Measurements from ENCODE around the gene KCNG2. TPM values are rescaled to one million over a fixed set of nuclear protein-coding genes. Genes with fewer than 3 reads are reported as not detected.

Gene KCNG2
- total RNA-seq, 1 donor from 2014 or later, result 0.46 TPM

DNA sequence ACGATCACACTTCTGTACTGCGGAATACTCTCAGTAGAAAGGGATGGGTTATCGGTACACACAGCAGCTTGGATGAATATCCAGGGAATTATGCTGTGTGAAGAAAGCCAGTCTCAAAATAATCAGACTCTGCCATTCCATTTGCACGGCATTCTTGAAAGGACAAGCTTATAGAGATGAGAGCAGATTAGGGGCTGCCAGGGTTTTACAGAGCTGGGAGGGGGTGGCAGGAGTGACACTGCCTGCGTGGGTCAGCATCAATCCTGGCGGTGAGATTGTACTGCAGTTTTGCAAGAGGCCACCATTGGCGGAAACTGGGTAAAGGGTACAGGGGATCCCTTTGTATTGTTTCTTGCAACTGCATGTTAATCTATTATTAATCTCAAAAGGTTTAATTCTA, 16.6 kb downstream of the KCNG2 start:
- intact Hi-C loops (cut with DNase I), result no loop called here
- no peak for ATAC-seq
- H3K36me3 ChIP-seq, result no peaks in the 10 kb centered on the region
- H3K27me3 ChIP-seq, result no peaks in the 10 kb centered on the region
- no peak overlapping the region for H3K4me3 ChIP-seq
- DNase-seq, result no peak
- H3K4me1 ChIP-seq, result no peaks in the 10 kb centered on the region
- no peaks in the 10 kb centered on the region for H3K9me3 ChIP-seq
- TF ChIP-seq, protein P1, sequence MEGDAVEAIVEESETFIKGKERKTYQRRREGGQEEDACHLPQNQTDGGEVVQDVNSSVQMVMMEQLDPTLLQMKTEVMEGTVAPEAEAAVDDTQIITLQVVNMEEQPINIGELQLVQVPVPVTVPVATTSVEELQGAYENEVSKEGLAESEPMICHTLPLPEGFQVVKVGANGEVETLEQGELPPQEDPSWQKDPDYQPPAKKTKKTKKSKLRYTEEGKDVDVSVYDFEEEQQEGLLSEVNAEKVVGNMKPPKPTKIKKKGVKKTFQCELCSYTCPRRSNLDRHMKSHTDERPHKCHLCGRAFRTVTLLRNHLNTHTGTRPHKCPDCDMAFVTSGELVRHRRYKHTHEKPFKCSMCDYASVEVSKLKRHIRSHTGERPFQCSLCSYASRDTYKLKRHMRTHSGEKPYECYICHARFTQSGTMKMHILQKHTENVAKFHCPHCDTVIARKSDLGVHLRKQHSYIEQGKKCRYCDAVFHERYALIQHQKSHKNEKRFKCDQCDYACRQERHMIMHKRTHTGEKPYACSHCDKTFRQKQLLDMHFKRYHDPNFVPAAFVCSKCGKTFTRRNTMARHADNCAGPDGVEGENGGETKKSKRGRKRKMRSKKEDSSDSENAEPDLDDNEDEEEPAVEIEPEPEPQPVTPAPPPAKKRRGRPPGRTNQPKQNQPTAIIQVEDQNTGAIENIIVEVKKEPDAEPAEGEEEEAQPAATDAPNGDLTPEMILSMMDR (IDR thresholded peaks at IDR 0.05), result no peak
- H3K27ac ChIP-seq, result no peak overlapping the region

GRCh38 chr18:79815657-79816056, 17.9 kb downstream of the KCNG2 start:
- no peaks in the 10 kb centered on the region for H3K4me1 ChIP-seq
- H3K4me3 ChIP-seq, result no peak overlapping the region
- intact Hi-C loops (cut with DNase I), result no loop called here
- no peak for DNase-seq
- no peak for ATAC-seq
- TF ChIP-seq, protein P1 (IDR thresholded peaks at IDR 0.05), result no peak
- H3K9me3 ChIP-seq, result no peaks in the 10 kb centered on the region
- no peaks in the 10 kb centered on the region for H3K27me3 ChIP-seq
- no peaks in the 10 kb centered on the region for H3K36me3 ChIP-seq
- no peak overlapping the region for H3K27ac ChIP-seq

GRCh38 chr18:79816092-79816491, 18.4 kb downstream of the KCNG2 start:
- Histone ChIP-seq H3K4me3 (no peak overlapping the region), H3K36me3 (no peaks in the 10 kb centered on the region), H3K27ac (no peak overlapping the region), H3K9me3 (no peaks in the 10 kb centered on the region), H3K4me1 (no peaks in the 10 kb centered on the region), H3K27me3 (no peaks in the 10 kb centered on the region)
- TF ChIP-seq, protein P1 (IDR thresholded peaks at IDR 0.05), result no peak
- intact Hi-C loops (cut with DNase I), result no loop called here
- no peak for DNase-seq
- ATAC-seq, result no peak

GRCh38 chr18:79816981-79817606, 19.4 kb downstream of the KCNG2 start:
- H3K4me3 ChIP-seq, result no peak overlapping the region
- ATAC-seq, result no peak
- H3K27ac ChIP-seq, result no peak overlapping the region
- no peak for DNase-seq
- H3K36me3 ChIP-seq, result no peaks in the 10 kb centered on the region
- no peaks in the 10 kb centered on the region for H3K27me3 ChIP-seq
- H3K4me1 ChIP-seq, result no peaks in the 10 kb centered on the region
- intact Hi-C loops (cut with DNase I), result no loop called here
- no peaks in the 10 kb centered on the region for H3K9me3 ChIP-seq
- TF ChIP-seq, protein P1 (IDR thresholded peaks at IDR 0.05), result no peak

- H3K9me3 ChIP-seq, result no peaks in the 10 kb centered on the region
- TF ChIP-seq, protein P1 (IDR thresholded peaks at IDR 0.05), result no peak
- DNase-seq, result no peak
- no peak overlapping the region for H3K27ac ChIP-seq
- H3K36me3 ChIP-seq, result no peaks in the 10 kb centered on the region
- no peaks in the 10 kb centered on the region for H3K4me1 ChIP-seq
- H3K4me3 ChIP-seq, result no peak overlapping the region
- ATAC-seq, result no peak
- intact Hi-C loops (cut with DNase I), result no loop called here
- H3K27me3 ChIP-seq, result no peaks in the 10 kb centered on the region
These were observed 19.9 kb downstream of the KCNG2 start for GRCh38 chr18:79817607-79817998.

- DNase-seq, result no peak
- H3K36me3 ChIP-seq, result no peaks in the 10 kb centered on the region
- H3K4me1 ChIP-seq, result no peaks in the 10 kb centered on the region
- no peak overlapping the region for H3K27ac ChIP-seq
- TF ChIP-seq, protein P1 (IDR thresholded peaks at IDR 0.05), result no peak
- no peak overlapping the region for H3K4me3 ChIP-seq
- H3K9me3 ChIP-seq, result no peaks in the 10 kb centered on the region
- intact Hi-C loops (cut with DNase I), result no loop called here
- H3K27me3 ChIP-seq, result no peaks in the 10 kb centered on the region
- ATAC-seq, result no peak
These were observed 20.3 kb downstream of the KCNG2 start for GRCh38 chr18:79818036-79818435.
